K562 (cell line): ENCODE results near the gene SNRNP70. TPM values are rescaled to one million over a fixed set of nuclear protein-coding genes. Genes with fewer than 3 reads are reported as not detected.
A peak's percentile ranks its signal among the peaks of the same experiment; 100 is the strongest.

Experiments used
- CEBPZ ChIP-seq: fragments of 150-350 bp; IDR thresholded peaks from 2 replicates; pipeline ENCODE4 v1.6.1; 2014; ENCODE audit warnings: low read depth, mild to moderate bottlenecking, low read length, borderline replicate concordance
- CHCHD3 ChIP-seq: fragments of 250-450 bp; sonication (Bioruptor Pico); IDR thresholded peaks from 2 replicates; pipeline ENCODE4 v2.1.2; 2022; ENCODE audit warnings: mild to moderate bottlenecking
- GABPA ChIP-seq: fragments of 200-800 bp; sonication (Bioruptor generic); conservative IDR thresholded peaks from 2 replicates; pipeline ENCODE4 v1.6.1; 2016; ENCODE audit warnings: low read depth, missing genetic modification characterization, missing compliant biosample characterization
- GABPB1 ChIP-seq: sonication (generic); formaldehyde crosslinking; IDR thresholded peaks from 2 replicates; pipeline ENCODE4 v1.8.0; 2022; ENCODE audit warnings: mild to moderate bottlenecking, missing genetic modification reagents
- LCOR ChIP-seq: sonication (generic); formaldehyde crosslinking; IDR thresholded peaks from 2 replicates; pipeline ENCODE4 v1.8.0; 2022; ENCODE audit warnings: mild to moderate bottlenecking, missing genetic modification reagents
- MEF2A ChIP-seq: IDR thresholded peaks from 2 replicates; pipeline ENCODE4 v1.6.1; 2011; ENCODE audit warnings: low read depth, mild to moderate bottlenecking, low read length, moderate library complexity; ENCODE audit not compliant: control insufficient read depth
- MYNN ChIP-seq, 2 experiments: sonication (generic); formaldehyde crosslinking in 1 of 2; IDR thresholded peaks; 2 replicates each; pipeline versions ENCODE4 v1.5.0 to v1.6.1; 2016 to 2020; ENCODE audit warnings: antibody characterized with exemption in 1 of 2, missing genetic modification reagents in 1 of 2
- POLR2B ChIP-seq: fragments of 450-650 bp; IDR thresholded peaks from 2 replicates; pipeline ENCODE4 v1.6.1; 2018; ENCODE audit warnings: low read depth; ENCODE audit not compliant: partially characterized antibody
- REST ChIP-seq, 2 experiments: fragments of 450-650 bp; formaldehyde crosslinking in 1 of 2; IDR thresholded peaks; 2 replicates each; pipeline versions ENCODE4 v1.4.0 to v1.6.1; 2014 to 2020; ENCODE audit warnings: mild to moderate bottlenecking in 2 of 2, borderline replicate concordance in 1 of 2, low read depth in 1 of 2
- polyA plus RNA-seq, 8 experiments: library from polyadenylated mRNA; depleted of rRNA in 4 of 8; stranded (reverse) in 5 of 8; unstranded in 3 of 8; fragments of >200 nt; fragmentation: Nextera tagmentation in 2 of 8; fragmentation: Illumina TruSeq in 1 of 8; extraction: Ambion mirVana in 2 of 8; extraction: Trizol in 1 of 8; gene quantifications; 2 replicates each; pipeline versions ENCODE4 v1.2.1 to v1.2.3, GENCODE V29; 2011 to 2014; ENCODE audit warnings: inconsistent platforms in 1 of 8, missing spikeins in 1 of 8
- total RNA-seq, 7 experiments: library from RNA; depleted of rRNA in 6 of 7; stranded (reverse); fragments of >200 nt in 6 of 7; fragmentation: Illumina TruSeq in 2 of 7; extraction: Trizol in 2 of 7; gene quantifications; 2 replicates each; pipeline versions ENCODE4 v1.2.1 to v1.2.3, GENCODE V29; 2011 to 2021; ENCODE audit warnings: low replicate concordance in 1 of 7
- TF ChIP-seq, protein P1 (sequence below): fragments of 250-450 bp; sonication (Bioruptor Pico); IDR thresholded peaks from 2 replicates; pipeline ENCODE4 v1.8.0; 2021; ENCODE audit warnings: borderline replicate concordance, mild to moderate bottlenecking, moderate library complexity; ENCODE audit not compliant: poor library complexity, severe bottlenecking

The SNRNP70 gene
- total and polyA plus RNA-seq, 9 of the 15 experiments (the other 6 are each of a cell fraction or from before 2014, with no cell fraction given): 2.8 to 496 (median 136) TPM

DNA sequence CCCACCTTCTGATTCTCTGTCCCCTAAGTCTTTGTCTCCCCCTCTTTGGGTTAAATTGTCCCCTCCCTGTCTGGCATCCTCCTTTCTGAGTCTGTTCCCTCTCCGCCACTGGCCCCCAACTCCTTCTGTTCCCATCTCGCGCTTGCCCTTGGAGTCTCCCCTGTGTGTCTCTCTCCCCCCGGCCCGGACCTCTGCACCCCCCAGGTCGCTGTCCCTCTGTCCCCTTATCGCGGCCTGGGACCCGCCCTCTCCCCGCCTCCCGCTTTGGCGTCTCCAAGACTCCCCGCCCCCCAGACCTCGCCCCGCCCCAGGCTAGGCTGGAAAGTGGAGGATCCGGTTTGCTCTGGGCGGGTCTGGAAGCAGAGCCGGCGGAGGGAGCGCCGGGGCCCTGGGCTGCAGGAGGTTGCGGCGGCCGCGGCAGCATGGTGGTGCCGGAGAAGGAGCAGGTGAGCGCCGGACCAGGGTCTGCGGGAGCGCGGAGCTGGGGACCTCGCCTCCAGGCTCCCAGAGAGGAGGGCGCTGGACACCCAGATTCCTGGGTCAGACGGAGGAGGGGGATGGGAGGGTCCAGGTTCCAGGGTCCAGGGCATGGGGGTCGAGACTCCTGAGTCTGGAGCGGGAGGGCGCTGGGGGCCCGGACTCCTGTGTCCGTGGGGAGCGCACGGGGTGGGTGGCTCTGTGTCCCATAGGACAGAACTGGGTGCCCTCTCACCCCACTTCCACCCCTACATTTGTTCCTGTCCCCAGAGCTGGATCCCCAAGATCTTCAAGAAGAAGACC is 72.4 kb downstream of the SNRNP70 start, which contains the start of gene TRPM4 (continued):
- TF ChIP-seq CEBPZ: no peak
- TF ChIP-seq MEF2A: no peak
- peak; percentile 99 for TF ChIP-seq REST (IDR thresholded peaks at IDR 0.05; ENCODE audit: borderline replicate concordance)
- TF ChIP-seq REST (CRISPR knock-in tag; IDR thresholded peaks at IDR 0.05; ENCODE audit: low read depth): no peak
- TF ChIP-seq POLR2B: peak; percentile 87
- no peak for TF ChIP-seq LCOR (CRISPR knock-in tag)
- TF ChIP-seq, protein P1, sequence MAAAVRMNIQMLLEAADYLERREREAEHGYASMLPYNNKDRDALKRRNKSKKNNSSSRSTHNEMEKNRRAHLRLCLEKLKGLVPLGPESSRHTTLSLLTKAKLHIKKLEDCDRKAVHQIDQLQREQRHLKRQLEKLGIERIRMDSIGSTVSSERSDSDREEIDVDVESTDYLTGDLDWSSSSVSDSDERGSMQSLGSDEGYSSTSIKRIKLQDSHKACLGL (CRISPR knock-in tag): no peak
- TF ChIP-seq GABPA (tag): no peak
- no peak; the same call in 1 of the 2 replicates for TF ChIP-seq GABPB1 (CRISPR knock-in tag)
- TF ChIP-seq MYNN (IDR thresholded peaks at IDR 0.05): no peak; the same call in 1 of the 2 replicates
- TF ChIP-seq MYNN (CRISPR knock-in tag; IDR thresholded peaks at IDR 0.05): no peak
- TF ChIP-seq CHCHD3 (CRISPR knock-in tag): no peak
